IPS-11a (cell line): ENCODE data around the gene NTN3.
A peak's percentile ranks its signal among the peaks of the same experiment; 100 is the strongest.
"Not testable (repeated sequence)": the region's sequence is repeated elsewhere in the genome, so short reads cannot be mapped to it uniquely, and the experiment has no call there.

Source experiments
- H3K4me3 ChIP-seq: one replicate; pipeline ENCODE4 v1.5.1; 2013; ENCODE audit warnings: low read depth, low read length, control low read depth

The NTN3 gene

GRCh38 chr16:2439598-2439997, 31.5 kb upstream of the NTN3 start:
- H3K4me3 ChIP-seq = no peak overlapping the region

- H3K4me3 ChIP-seq = not testable (repeated sequence)
Observed at GRCh38 chr16:2441143-2441804, 29.8 kb upstream of the NTN3 start.

GRCh38 chr16:2443555-2443954, 27.5 kb upstream of the NTN3 start:
- no peak overlapping the region for H3K4me3 ChIP-seq

GRCh38 chr16:2447920-2448583, 23.0 kb upstream of the NTN3 start:
- H3K4me3 ChIP-seq = no peak overlapping the region

GRCh38 chr16:2449118-2449517, 22.0 kb upstream of the NTN3 start:
- no peak overlapping the region for H3K4me3 ChIP-seq

GRCh38 chr16:2450535-2450934, 20.6 kb upstream of the NTN3 start:
- no peak overlapping the region for H3K4me3 ChIP-seq

- H3K4me3 ChIP-seq = no peak overlapping the region
Observed at GRCh38 chr16:2450975-2451381, 20.1 kb upstream of the NTN3 start.

GRCh38 chr16:2451851-2452320, 19.2 kb upstream of the NTN3 start:
- no peak overlapping the region for H3K4me3 ChIP-seq

- no peak overlapping the region for H3K4me3 ChIP-seq
Observed at GRCh38 chr16:2452650-2453049, 18.4 kb upstream of the NTN3 start.

- no peak overlapping the region for H3K4me3 ChIP-seq
Observed at GRCh38 chr16:2455081-2455845, 15.8 kb upstream of the NTN3 start.

- no peak overlapping the region for H3K4me3 ChIP-seq
Observed at GRCh38 chr16:2456551-2457153, 14.4 kb upstream of the NTN3 start.

- no peak overlapping the region for H3K4me3 ChIP-seq
Observed at GRCh38 chr16:2457267-2457666, 13.8 kb upstream of the NTN3 start.

- H3K4me3 ChIP-seq = no peak overlapping the region
Observed at GRCh38 chr16:2457946-2458345, 13.2 kb upstream of the NTN3 start.

- H3K4me3 ChIP-seq = peak overlapping the region; percentile 57
Observed at GRCh38 chr16:2458887-2459646, 12.0 kb upstream of the NTN3 start.

GRCh38 chr16:2459647-2460390, 11.3 kb upstream of the NTN3 start, which contains the start of gene TEDC2:
Gene TEDC2, plus strand, starts transcription at chr16:2460109. Its CDS starts 36 bp downstream, at chr16:2460145.
- peak within 1 kb of the TSS; percentile 57 for H3K4me3 ChIP-seq

- peak overlapping the region; percentile 57 for H3K4me3 ChIP-seq
Observed at GRCh38 chr16:2460391-2460713, 10.7 kb upstream of the NTN3 start.

GRCh38 chr16:2460916-2461315, 10.2 kb upstream of the NTN3 start:
- H3K4me3 ChIP-seq = peak overlapping the region; percentile 57

GRCh38 chr16:2462031-2462866, 8.8 kb upstream of the NTN3 start:
- no peak overlapping the region for H3K4me3 ChIP-seq

GRCh38 chr16:2464333-2464732, 6.8 kb upstream of the NTN3 start:
- no peak overlapping the region for H3K4me3 ChIP-seq
